Right hindlimb (tissue), 1 donor: Measurements from ENCODE around the gene CGAS.
A peak's percentile ranks its signal among the peaks of the same experiment; 100 is the strongest.
"Not testable (repeated sequence)": the region's sequence is repeated elsewhere in the genome, so short reads cannot be mapped to it uniquely, and the experiment has no call there.

ENCODE experiments used
- DNase-seq: peaks from one replicate; pipeline ENCODE4 v3.0.0-alpha.2; 2018

Gene CGAS

GRCh38 chr6:73452107-73452461 lies at the start of gene CGAS:
CGAS (minus strand) TSS chr6:73452297; CDS start chr6:73452181, 116 bp downstream.
- peak; percentile 88 for DNase-seq

- no peak for DNase-seq
Measured at GRCh38 chr6:73497915-73498314, 45.8 kb upstream of the CGAS start.

- no peak for DNase-seq
Measured at GRCh38 chr6:73491377-73491776, 39.3 kb upstream of the CGAS start.

GRCh38 chr6:73487473-73487872 lies 35.4 kb upstream of the CGAS start:
- no peak for DNase-seq

GRCh38 chr6:73484438-73484837 lies 32.3 kb upstream of the CGAS start:
- DNase-seq, result no peak

GRCh38 chr6:73481969-73482368 lies 29.9 kb upstream of the CGAS start:
- no peak for DNase-seq

GRCh38 chr6:73477407-73477806 lies 25.3 kb upstream of the CGAS start:
- no peak for DNase-seq

GRCh38 chr6:73476723-73477122 lies 24.6 kb upstream of the CGAS start:
- no peak for DNase-seq

GRCh38 chr6:73471686-73472290 lies 19.7 kb upstream of the CGAS start:
- no peak for DNase-seq

- DNase-seq, result peak; percentile 92
Measured at GRCh38 chr6:73461537-73462350, 9.6 kb upstream of the CGAS start, which contains the start of gene MTO1. MTO1 (plus strand) TSS chr6:73461737; CDS start chr6:73461855, 118 bp downstream.

- no peak for DNase-seq
Measured at GRCh38 chr6:73460056-73460455, 8.0 kb upstream of the CGAS start.

GRCh38 chr6:73459474-73459873 lies 7.4 kb upstream of the CGAS start:
- not testable (repeated sequence) for DNase-seq

GRCh38 chr6:73455865-73456629 lies 4.0 kb upstream of the CGAS start:
- no peak for DNase-seq

- peak; percentile 75 for DNase-seq
Measured at GRCh38 chr6:73451223-73452106, 632 bp downstream of the CGAS start.

GRCh38 chr6:73443555-73443954 lies 8.5 kb downstream of the CGAS start:
- DNase-seq, result no peak

- DNase-seq, result no peak
Measured at GRCh38 chr6:73435236-73435635, 16.9 kb downstream of the CGAS start.

- DNase-seq, result no peak
Measured at GRCh38 chr6:73421534-73421933, 30.6 kb downstream of the CGAS start.

GRCh38 chr6:73418081-73418741 lies 33.9 kb downstream of the CGAS start:
- no peak for DNase-seq

- DNase-seq, result no peak
Measured at GRCh38 chr6:73413102-73413501, 39.0 kb downstream of the CGAS start.

GRCh38 chr6:73409395-73409794 lies 42.7 kb downstream of the CGAS start:
- no peak for DNase-seq

- DNase-seq, result no peak
Measured at GRCh38 chr6:73400656-73401055, 51.4 kb downstream of the CGAS start.

GRCh38 chr6:73395875-73396274 lies 56.2 kb downstream of the CGAS start:
- DNase-seq, result no peak
